ENCODE measurements around the gene NOC3L. TPM values are rescaled to one million over a fixed set of nuclear protein-coding genes. Genes with fewer than 3 reads are reported as not detected.

NOC3L gene
- total RNA-seq, 2 experiments from 2014 or later: 25.6 to 31.4 TPM

- Mint-ChIP-seq H3K27ac (no peak overlapping the region), H3K4me3 (no peak overlapping the region), H3K9me3 (ENCODE audit: low read depth) (no peaks in the 10 kb centered on the region), H3K27me3 (no peaks in the 10 kb centered on the region), H3K4me1 (peaks cover 2% of the 10 kb centered on the region), H3K36me3 (no peaks in the 10 kb centered on the region)
- ATAC-seq (no peak), DNase-seq (no peak)
- CTCF ChIA-PET: no interaction called here
Measured at GRCh38 chr10:94315024-94315451, 47.7 kb downstream of the NOC3L start.

GRCh38 chr10:94310369-94310768 is 52.4 kb downstream of the NOC3L start:
- H3K9me3 Mint-ChIP-seq (ENCODE audit: low read depth): no peaks in the 10 kb centered on the region
- peaks cover 6% of the 10 kb centered on the region for H3K4me1 Mint-ChIP-seq
- no peak overlapping the region for H3K27ac Mint-ChIP-seq
- CTCF ChIA-PET: interaction anchor here (2.7 kb wide), 1 partner anchor 10 kb away, joined by 18 read pairs; no protein-coding TSS in a partner anchor
- peaks cover 26% of the 10 kb centered on the region for H3K27me3 Mint-ChIP-seq
- no peak overlapping the region for H3K4me3 Mint-ChIP-seq
- DNase-seq (no peak), ATAC-seq (no peak)
- no peaks in the 10 kb centered on the region for H3K36me3 Mint-ChIP-seq

- H3K9me3 Mint-ChIP-seq (ENCODE audit: low read depth): no peaks in the 10 kb centered on the region
- no peak overlapping the region for H3K27ac Mint-ChIP-seq
- H3K36me3 Mint-ChIP-seq: no peaks in the 10 kb centered on the region
- no peak for ATAC-seq
- H3K27me3 Mint-ChIP-seq: peaks cover 35% of the 10 kb centered on the region
- H3K4me3 Mint-ChIP-seq: no peak overlapping the region
- H3K4me1 Mint-ChIP-seq: peaks cover 6% of the 10 kb centered on the region
- CTCF ChIA-PET: interaction anchor here (1.3 kb wide), 1 partner anchor 12 kb away, joined by 3 read pairs; no protein-coding TSS in a partner anchor
- DNase-seq: no peak
Measured at GRCh38 chr10:94308866-94309265, 53.9 kb downstream of the NOC3L start.

GRCh38 chr10:94307046-94307615 is 55.6 kb downstream of the NOC3L start:
- DNase-seq: no peak

GRCh38 chr10:94303929-94304328 is 58.8 kb downstream of the NOC3L start:
- H3K9me3 Mint-ChIP-seq (ENCODE audit: low read depth): no peaks in the 10 kb centered on the region
- no peak overlapping the region for H3K27ac Mint-ChIP-seq
- H3K36me3 Mint-ChIP-seq: no peaks in the 10 kb centered on the region
- H3K27me3 Mint-ChIP-seq: peaks cover 61% of the 10 kb centered on the region
- no peak overlapping the region for H3K4me3 Mint-ChIP-seq
- no peak for DNase-seq
- CTCF ChIA-PET: no interaction called here
- peaks cover 21% of the 10 kb centered on the region for H3K4me1 Mint-ChIP-seq
- ATAC-seq: no peak

More at GRCh38 chr10:94307046-94307615, 55.6 kb downstream of the NOC3L start:
- no peaks in the 10 kb centered on the region for H3K9me3 Mint-ChIP-seq (ENCODE audit: low read depth)
- ATAC-seq: no peak
- peaks cover 6% of the 10 kb centered on the region for H3K4me1 Mint-ChIP-seq
- H3K27me3 Mint-ChIP-seq: peaks cover 44% of the 10 kb centered on the region
- CTCF ChIA-PET: interaction anchor here (0.9 kb wide), 1 partner anchor 13 kb away, joined by 4 read pairs; no protein-coding TSS in a partner anchor
- H3K27ac Mint-ChIP-seq: no peak overlapping the region
- no peak overlapping the region for H3K4me3 Mint-ChIP-seq
- H3K36me3 Mint-ChIP-seq: no peaks in the 10 kb centered on the region

- Mint-ChIP-seq H3K36me3 (no peaks in the 10 kb centered on the region), H3K27me3 (peaks cover 61% of the 10 kb centered on the region), H3K27ac (no peak overlapping the region), H3K9me3 (ENCODE audit: low read depth) (no peaks in the 10 kb centered on the region), H3K4me3 (no peak overlapping the region), H3K4me1 (peaks cover 20% of the 10 kb centered on the region)
- DNase-seq: no peak
- ATAC-seq: no peak
- CTCF ChIA-PET: no interaction called here
Measured at GRCh38 chr10:94300042-94300441, 62.7 kb downstream of the NOC3L start.

GRCh38 chr10:94299417-94299816 is 63.3 kb downstream of the NOC3L start:
- H3K9me3 Mint-ChIP-seq (ENCODE audit: low read depth): no peaks in the 10 kb centered on the region
- no peak overlapping the region for H3K4me3 Mint-ChIP-seq
- no peaks in the 10 kb centered on the region for H3K36me3 Mint-ChIP-seq
- H3K27ac Mint-ChIP-seq: no peak overlapping the region
- peak; percentile 64 for DNase-seq
- peaks cover 63% of the 10 kb centered on the region for H3K27me3 Mint-ChIP-seq
- CTCF ChIA-PET: no interaction called here
- peaks cover 20% of the 10 kb centered on the region for H3K4me1 Mint-ChIP-seq
- peak; percentile 68 for ATAC-seq

GRCh38 chr10:94294168-94294567 is 68.6 kb downstream of the NOC3L start:
- Mint-ChIP-seq H3K9me3 (ENCODE audit: low read depth) (no peaks in the 10 kb centered on the region), H3K36me3 (no peaks in the 10 kb centered on the region), H3K27me3 (peaks cover 52% of the 10 kb centered on the region), H3K4me3 (no peak overlapping the region), H3K4me1 (peaks cover 7% of the 10 kb centered on the region), H3K27ac (no peak overlapping the region)
- DNase-seq: no peak
- ATAC-seq: no peak
- CTCF ChIA-PET: no interaction called here

- no peaks in the 10 kb centered on the region for H3K4me1 Mint-ChIP-seq
- no peaks in the 10 kb centered on the region for H3K36me3 Mint-ChIP-seq
- DNase-seq: no peak
- H3K27me3 Mint-ChIP-seq: peaks cover 43% of the 10 kb centered on the region
- H3K27ac Mint-ChIP-seq: no peak overlapping the region
- ATAC-seq: no peak
- CTCF ChIA-PET: interaction anchor here (1.3 kb wide), 1 partner anchor 13 kb away, joined by 3 read pairs; no protein-coding TSS in a partner anchor
- H3K4me3 Mint-ChIP-seq: no peak overlapping the region
- H3K9me3 Mint-ChIP-seq (ENCODE audit: low read depth): no peaks in the 10 kb centered on the region
Measured at GRCh38 chr10:94293354-94293753, 69.4 kb downstream of the NOC3L start.

GRCh38 chr10:94292434-94293090 is 70.2 kb downstream of the NOC3L start:
- DNase-seq (no peak), ATAC-seq (no peak)
- H3K27ac Mint-ChIP-seq: no peak overlapping the region
- H3K27me3 Mint-ChIP-seq: peaks cover 42% of the 10 kb centered on the region
- H3K9me3 Mint-ChIP-seq (ENCODE audit: low read depth): no peaks in the 10 kb centered on the region
- H3K36me3 Mint-ChIP-seq: no peaks in the 10 kb centered on the region
- H3K4me3 Mint-ChIP-seq: no peak overlapping the region
- CTCF ChIA-PET: interaction anchor here (1.3 kb wide), 1 partner anchor 12 kb away, joined by 3 read pairs; no protein-coding TSS in a partner anchor
- H3K4me1 Mint-ChIP-seq: no peaks in the 10 kb centered on the region

GRCh38 chr10:94288361-94289101 is 74.2 kb downstream of the NOC3L start:
- Mint-ChIP-seq H3K9me3 (ENCODE audit: low read depth) (no peaks in the 10 kb centered on the region), H3K27ac (no peak overlapping the region), H3K4me1 (peaks cover 9% of the 10 kb centered on the region), H3K27me3 (peaks cover 40% of the 10 kb centered on the region), H3K36me3 (no peaks in the 10 kb centered on the region), H3K4me3 (no peak overlapping the region)
- CTCF ChIA-PET: interaction anchor here (1.4 kb wide), 1 partner anchor 32 kb away, joined by 6 read pairs; no protein-coding TSS in a partner anchor
- no peak for DNase-seq
- ATAC-seq: no peak

- no peak overlapping the region for H3K4me3 Mint-ChIP-seq
- CTCF ChIA-PET: interaction anchor here (0.7 to 1.6 kb wide), 3 partner anchors 8 to 46 kb away, joined by 3 to 10 read pairs (median 3); no protein-coding TSS in a partner anchor
- no peaks in the 10 kb centered on the region for H3K9me3 Mint-ChIP-seq (ENCODE audit: low read depth)
- peaks cover 9% of the 10 kb centered on the region for H3K4me1 Mint-ChIP-seq
- no peaks in the 10 kb centered on the region for H3K36me3 Mint-ChIP-seq
- H3K27me3 Mint-ChIP-seq: peaks cover 31% of the 10 kb centered on the region
- no peak for ATAC-seq
- no peak overlapping the region for H3K27ac Mint-ChIP-seq
- DNase-seq: no peak
Measured at GRCh38 chr10:94287336-94287735, 75.4 kb downstream of the NOC3L start.

GRCh38 chr10:94286901-94287300 is 75.8 kb downstream of the NOC3L start:
- Mint-ChIP-seq H3K9me3 (ENCODE audit: low read depth) (no peaks in the 10 kb centered on the region), H3K27ac (no peak overlapping the region), H3K36me3 (no peaks in the 10 kb centered on the region), H3K27me3 (peaks cover 30% of the 10 kb centered on the region), H3K4me1 (peaks cover 9% of the 10 kb centered on the region), H3K4me3 (no peak overlapping the region)
- CTCF ChIA-PET: interaction anchor here (0.7 to 1.6 kb wide), 3 partner anchors 8 to 35 kb away, joined by 3 to 10 read pairs (median 3); no protein-coding TSS in a partner anchor
- ATAC-seq: no peak
- DNase-seq: no peak

All from activated CD8-positive, alpha-beta memory T cell treated with anti-CD3 and anti-CD28 coated beads, Interleukin-2, amount 10 ng/mL, durations not matched to agents 7 days and 5 days (primary cell).